ENCODE data around the gene ANKS1B.

Gene ANKS1B

DNA sequence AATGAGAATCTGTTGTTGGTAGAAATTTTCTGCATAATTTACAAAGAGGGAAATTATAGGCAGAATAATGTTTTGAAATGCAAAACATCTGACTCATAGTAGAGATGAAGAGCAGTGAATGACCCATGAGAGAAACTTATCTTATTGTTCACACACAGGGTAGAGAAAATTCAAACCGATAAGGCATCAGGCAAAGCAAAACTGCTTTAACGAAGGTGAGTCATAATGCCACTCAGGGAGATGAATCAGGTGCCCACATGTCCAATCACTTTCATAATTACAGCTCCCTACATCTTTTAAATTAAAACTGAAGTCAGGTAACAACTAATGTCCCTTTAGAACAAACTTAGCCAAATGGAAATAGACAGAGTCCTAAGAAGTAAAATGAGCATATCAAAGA is 602.7 kb downstream of the ANKS1B start:
- Histone ChIP-seq H4K20me1 (ENCODE audit: insufficient read depth, low read length) (no peaks in the 10 kb centered on the region), H3K79me2 (ENCODE audit: insufficient read depth, low read length) (no peaks in the 10 kb centered on the region), H3K4me2 (ENCODE audit: low read length) (no peak overlapping the region), H3K9ac (ENCODE audit: low read length) (no peak overlapping the region), H3K4me3 (ENCODE audit: low read depth, low read length, poor library complexity, severe bottlenecking) (no peak overlapping the region), H3K9me2 (ENCODE audit: low read depth, low read length) (no peaks in the 10 kb centered on the region), H3K4me1 (ENCODE audit: insufficient read depth, low read length, severe bottlenecking) (no peaks in the 10 kb centered on the region), H3F3A (ENCODE audit: insufficient read depth, low read length) (no peaks in the 10 kb centered on the region), H2AFZ (ENCODE audit: low read length) (no peak overlapping the region), H3K36me3 (ENCODE audit: insufficient read depth, low read length) (no peaks in the 10 kb centered on the region; the same call in 1 of the 2 replicates), H3K9me3 (ENCODE audit: low read length) (no peaks in the 10 kb centered on the region), H3K27me3 (ENCODE audit: insufficient read depth, low read length) (no peaks in the 10 kb centered on the region), H3K27ac (ENCODE audit: low read depth, low read length, poor library complexity, severe bottlenecking) (no peak overlapping the region)
- no peak for TF ChIP-seq EZH2 (IDR thresholded peaks at IDR 0.05; ENCODE audit: borderline replicate concordance, low read length)
- TF ChIP-seq, protein P1, sequence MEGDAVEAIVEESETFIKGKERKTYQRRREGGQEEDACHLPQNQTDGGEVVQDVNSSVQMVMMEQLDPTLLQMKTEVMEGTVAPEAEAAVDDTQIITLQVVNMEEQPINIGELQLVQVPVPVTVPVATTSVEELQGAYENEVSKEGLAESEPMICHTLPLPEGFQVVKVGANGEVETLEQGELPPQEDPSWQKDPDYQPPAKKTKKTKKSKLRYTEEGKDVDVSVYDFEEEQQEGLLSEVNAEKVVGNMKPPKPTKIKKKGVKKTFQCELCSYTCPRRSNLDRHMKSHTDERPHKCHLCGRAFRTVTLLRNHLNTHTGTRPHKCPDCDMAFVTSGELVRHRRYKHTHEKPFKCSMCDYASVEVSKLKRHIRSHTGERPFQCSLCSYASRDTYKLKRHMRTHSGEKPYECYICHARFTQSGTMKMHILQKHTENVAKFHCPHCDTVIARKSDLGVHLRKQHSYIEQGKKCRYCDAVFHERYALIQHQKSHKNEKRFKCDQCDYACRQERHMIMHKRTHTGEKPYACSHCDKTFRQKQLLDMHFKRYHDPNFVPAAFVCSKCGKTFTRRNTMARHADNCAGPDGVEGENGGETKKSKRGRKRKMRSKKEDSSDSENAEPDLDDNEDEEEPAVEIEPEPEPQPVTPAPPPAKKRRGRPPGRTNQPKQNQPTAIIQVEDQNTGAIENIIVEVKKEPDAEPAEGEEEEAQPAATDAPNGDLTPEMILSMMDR (IDR thresholded peaks at IDR 0.05; ENCODE audit: low read length), result no peak

GRCh38 chr12:99380701-99381100 is 604.0 kb downstream of the ANKS1B start:
- Histone ChIP-seq H2AFZ (ENCODE audit: low read length) (no peak overlapping the region), H3K9me2 (ENCODE audit: low read depth, low read length) (no peaks in the 10 kb centered on the region), H3F3A (ENCODE audit: insufficient read depth, low read length) (no peaks in the 10 kb centered on the region), H3K27ac (ENCODE audit: low read depth, low read length, poor library complexity, severe bottlenecking) (no peak overlapping the region), H3K4me2 (ENCODE audit: low read length) (no peak overlapping the region), H4K20me1 (ENCODE audit: insufficient read depth, low read length) (no peaks in the 10 kb centered on the region), H3K36me3 (ENCODE audit: insufficient read depth, low read length) (no peaks in the 10 kb centered on the region; the same call in 1 of the 2 replicates), H3K9ac (ENCODE audit: low read length) (no peak overlapping the region), H3K27me3 (ENCODE audit: insufficient read depth, low read length) (no peaks in the 10 kb centered on the region), H3K79me2 (ENCODE audit: insufficient read depth, low read length) (no peaks in the 10 kb centered on the region), H3K4me3 (ENCODE audit: low read depth, low read length, poor library complexity, severe bottlenecking) (no peak overlapping the region), H3K9me3 (ENCODE audit: low read length) (no peaks in the 10 kb centered on the region), H3K4me1 (ENCODE audit: insufficient read depth, low read length, severe bottlenecking) (no peaks in the 10 kb centered on the region)
- no peak for TF ChIP-seq EZH2 (IDR thresholded peaks at IDR 0.05; ENCODE audit: borderline replicate concordance, low read length)
- TF ChIP-seq, protein P1 (IDR thresholded peaks at IDR 0.05; ENCODE audit: low read length), result no peak

GRCh38 chr12:99374023-99374422 is 610.7 kb downstream of the ANKS1B start:
- TF ChIP-seq EZH2 (IDR thresholded peaks at IDR 0.05; ENCODE audit: borderline replicate concordance, low read length), result no peak
- TF ChIP-seq, protein P1 (IDR thresholded peaks at IDR 0.05; ENCODE audit: low read length), result no peak
- no peaks in the 10 kb centered on the region for H3K27me3 ChIP-seq (ENCODE audit: insufficient read depth, low read length)
- no peaks in the 10 kb centered on the region for H3F3A ChIP-seq (ENCODE audit: insufficient read depth, low read length)
- no peaks in the 10 kb centered on the region for H3K9me2 ChIP-seq (ENCODE audit: low read depth, low read length)
- no peaks in the 10 kb centered on the region for H3K79me2 ChIP-seq (ENCODE audit: insufficient read depth, low read length)
- H3K4me1 ChIP-seq (ENCODE audit: insufficient read depth, low read length, severe bottlenecking), result no peaks in the 10 kb centered on the region
- no peak overlapping the region for H2AFZ ChIP-seq (ENCODE audit: low read length)
- H3K4me3 ChIP-seq (ENCODE audit: low read depth, low read length, poor library complexity, severe bottlenecking), result no peak overlapping the region
- H3K4me2 ChIP-seq (ENCODE audit: low read length), result no peak overlapping the region
- H3K9ac ChIP-seq (ENCODE audit: low read length), result no peak overlapping the region
- no peaks in the 10 kb centered on the region for H3K9me3 ChIP-seq (ENCODE audit: low read length)
- no peaks in the 10 kb centered on the region for H3K36me3 ChIP-seq (ENCODE audit: insufficient read depth, low read length)
- no peak overlapping the region for H3K27ac ChIP-seq (ENCODE audit: low read depth, low read length, poor library complexity, severe bottlenecking)
- no peaks in the 10 kb centered on the region for H4K20me1 ChIP-seq (ENCODE audit: insufficient read depth, low read length)

Data from OCI-LY1 (cell line).